Liver (tissue), 3 donors: ENCODE measurements around the gene SLC12A1.

Experiments used
- CTCF ChIP-seq: fragments of 150-350 bp; IDR thresholded peaks from 2 replicates; pipeline ENCODE4 v1.5.1; 2017; ENCODE audit warnings: improper control_type of control experiment, low read depth, low read length; ENCODE audit not compliant: missing input control
- EGR1 ChIP-seq, 2 donors: IDR thresholded peaks; 2 replicates each; pipeline ENCODE4 v1.6.1; 2016 to 2018; ENCODE audit warnings: antibody characterized with exemption in 2 of 2, low read depth in 2 of 2
- FOXA1 ChIP-seq: IDR thresholded peaks from 2 replicates; pipeline ENCODE4 v1.6.1; 2016; ENCODE audit warnings: antibody characterized with exemption
- GABPA ChIP-seq, 2 donors: IDR thresholded peaks in 1 of 2; conservative IDR thresholded peaks in 1 of 2; 2 replicates each; pipeline ENCODE4 v1.6.1; 2016; ENCODE audit warnings: antibody characterized with exemption in 2 of 2, mild to moderate bottlenecking in 1 of 2, moderate library complexity in 1 of 2
- MAX ChIP-seq: IDR thresholded peaks from 2 replicates; pipeline ENCODE4 v1.6.1; 2016; ENCODE audit warnings: antibody characterized with exemption
- TAF1 ChIP-seq: conservative IDR thresholded peaks from 2 replicates; pipeline ENCODE4 v1.6.1; 2016; ENCODE audit warnings: antibody characterized with exemption, mild to moderate bottlenecking
- YY1 ChIP-seq: IDR thresholded peaks from 2 replicates; pipeline ENCODE4 v1.6.1; 2016; ENCODE audit warnings: antibody characterized with exemption, mild to moderate bottlenecking
- TF ChIP-seq, protein P1 (sequence below): IDR thresholded peaks from 2 replicates; pipeline ENCODE4 v1.6.1; 2016; ENCODE audit warnings: antibody characterized with exemption
- TF ChIP-seq, protein P2 (sequence below): IDR thresholded peaks from 2 replicates; pipeline ENCODE4 v1.6.1; 2016; ENCODE audit warnings: antibody characterized with exemption, mild to moderate bottlenecking
- donor health status: healthy.
- donor health status: healthy.

- TF ChIP-seq YY1 (no peak), CTCF (no peak), TAF1 (no peak), EGR1 (IDR thresholded peaks at IDR 0.05; ENCODE audit: low read depth in 2 of 2) (no peak), FOXA1 (no peak), MAX (no peak), GABPA (IDR thresholded peaks at IDR 0.05 in 1 of 2, conservative IDR thresholded peaks at IDR 0.05 in 1 of 2) (no peak)
- TF ChIP-seq, protein P1, sequence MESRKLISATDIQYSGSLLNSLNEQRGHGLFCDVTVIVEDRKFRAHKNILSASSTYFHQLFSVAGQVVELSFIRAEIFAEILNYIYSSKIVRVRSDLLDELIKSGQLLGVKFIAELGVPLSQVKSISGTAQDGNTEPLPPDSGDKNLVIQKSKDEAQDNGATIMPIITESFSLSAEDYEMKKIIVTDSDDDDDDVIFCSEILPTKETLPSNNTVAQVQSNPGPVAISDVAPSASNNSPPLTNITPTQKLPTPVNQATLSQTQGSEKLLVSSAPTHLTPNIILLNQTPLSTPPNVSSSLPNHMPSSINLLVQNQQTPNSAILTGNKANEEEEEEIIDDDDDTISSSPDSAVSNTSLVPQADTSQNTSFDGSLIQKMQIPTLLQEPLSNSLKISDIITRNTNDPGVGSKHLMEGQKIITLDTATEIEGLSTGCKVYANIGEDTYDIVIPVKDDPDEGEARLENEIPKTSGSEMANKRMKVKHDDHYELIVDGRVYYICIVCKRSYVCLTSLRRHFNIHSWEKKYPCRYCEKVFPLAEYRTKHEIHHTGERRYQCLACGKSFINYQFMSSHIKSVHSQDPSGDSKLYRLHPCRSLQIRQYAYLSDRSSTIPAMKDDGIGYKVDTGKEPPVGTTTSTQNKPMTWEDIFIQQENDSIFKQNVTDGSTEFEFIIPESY, result no peak
- TF ChIP-seq, protein P2, sequence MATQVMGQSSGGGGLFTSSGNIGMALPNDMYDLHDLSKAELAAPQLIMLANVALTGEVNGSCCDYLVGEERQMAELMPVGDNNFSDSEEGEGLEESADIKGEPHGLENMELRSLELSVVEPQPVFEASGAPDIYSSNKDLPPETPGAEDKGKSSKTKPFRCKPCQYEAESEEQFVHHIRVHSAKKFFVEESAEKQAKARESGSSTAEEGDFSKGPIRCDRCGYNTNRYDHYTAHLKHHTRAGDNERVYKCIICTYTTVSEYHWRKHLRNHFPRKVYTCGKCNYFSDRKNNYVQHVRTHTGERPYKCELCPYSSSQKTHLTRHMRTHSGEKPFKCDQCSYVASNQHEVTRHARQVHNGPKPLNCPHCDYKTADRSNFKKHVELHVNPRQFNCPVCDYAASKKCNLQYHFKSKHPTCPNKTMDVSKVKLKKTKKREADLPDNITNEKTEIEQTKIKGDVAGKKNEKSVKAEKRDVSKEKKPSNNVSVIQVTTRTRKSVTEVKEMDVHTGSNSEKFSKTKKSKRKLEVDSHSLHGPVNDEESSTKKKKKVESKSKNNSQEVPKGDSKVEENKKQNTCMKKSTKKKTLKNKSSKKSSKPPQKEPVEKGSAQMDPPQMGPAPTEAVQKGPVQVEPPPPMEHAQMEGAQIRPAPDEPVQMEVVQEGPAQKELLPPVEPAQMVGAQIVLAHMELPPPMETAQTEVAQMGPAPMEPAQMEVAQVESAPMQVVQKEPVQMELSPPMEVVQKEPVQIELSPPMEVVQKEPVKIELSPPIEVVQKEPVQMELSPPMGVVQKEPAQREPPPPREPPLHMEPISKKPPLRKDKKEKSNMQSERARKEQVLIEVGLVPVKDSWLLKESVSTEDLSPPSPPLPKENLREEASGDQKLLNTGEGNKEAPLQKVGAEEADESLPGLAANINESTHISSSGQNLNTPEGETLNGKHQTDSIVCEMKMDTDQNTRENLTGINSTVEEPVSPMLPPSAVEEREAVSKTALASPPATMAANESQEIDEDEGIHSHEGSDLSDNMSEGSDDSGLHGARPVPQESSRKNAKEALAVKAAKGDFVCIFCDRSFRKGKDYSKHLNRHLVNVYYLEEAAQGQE, result no peak
Observed at GRCh38 chr15:48281674-48282073, 75.6 kb downstream of the SLC12A1 start.
